HEK293T (cell line): ENCODE results near the gene AHNAK2.
"Not testable (repeated sequence)": the region's sequence is repeated elsewhere in the genome, so short reads cannot be mapped to it uniquely, and the experiment has no call there.

Source experiments
- CTCF ChIA-PET: fragments of 350-600 bp; formaldehyde crosslinking; extraction: SDS; loops from one replicate; lab custom pipeline; 2021; ENCODE audit warnings: antibody characterized with exemption, inconsistent platforms; lab: Yijun Ruan, JAX
- POLR2A ChIA-PET: fragments of 350-600 bp; formaldehyde crosslinking; extraction: SDS; loops from one replicate; lab custom pipeline; 2020; ENCODE audit warnings: antibody characterized with exemption, inconsistent platforms; lab: Yijun Ruan, JAX
- DNase-seq: peaks from one replicate; pipeline ENCODE4 v3.0.0; 2012; ENCODE audit warnings: mixed read lengths; ENCODE audit errors: extremely low spot score
- ARNT ChIP-seq: fragments of 450-650 bp; IDR thresholded peaks from 2 replicates; pipeline ENCODE4 v1.6.1; 2017; ENCODE audit warnings: mild to moderate bottlenecking
- BHLHE40 ChIP-seq: fragments of 450-650 bp; IDR thresholded peaks from 2 replicates; pipeline ENCODE4 v1.6.1; 2016; ENCODE audit warnings: mild to moderate bottlenecking, moderate library complexity, borderline replicate concordance
- CTBP1 ChIP-seq: fragments of 450-650 bp; IDR thresholded peaks from 2 replicates; pipeline ENCODE4 v1.6.1; 2016; ENCODE audit warnings: borderline replicate concordance
- ELF4 ChIP-seq: fragments of 450-650 bp; IDR thresholded peaks from 2 replicates; pipeline ENCODE4 v1.6.1; 2017; ENCODE audit warnings: antibody characterized with exemption
- FOXA1 ChIP-seq: fragments of 450-650 bp; IDR thresholded peaks from 2 replicates; pipeline ENCODE4 v1.6.1; 2016; ENCODE audit warnings: mild to moderate bottlenecking
- FOXK2 ChIP-seq: fragments of 450-650 bp; IDR thresholded peaks from 2 replicates; pipeline ENCODE4 v1.6.1; 2016; ENCODE audit warnings: mild to moderate bottlenecking
- FOXM1 ChIP-seq: fragments of 450-650 bp; IDR thresholded peaks from 2 replicates; pipeline ENCODE4 v1.6.1; 2017; ENCODE audit warnings: mild to moderate bottlenecking, borderline replicate concordance
- HDGF ChIP-seq: fragments of 450-650 bp; IDR thresholded peaks from 2 replicates; pipeline ENCODE4 v1.6.1; 2017; ENCODE audit warnings: antibody characterized with exemption, borderline replicate concordance
- L3MBTL2 ChIP-seq: fragments of 450-650 bp; conservative IDR thresholded peaks from 2 replicates; pipeline ENCODE4 v1.6.1; 2016; ENCODE audit warnings: mild to moderate bottlenecking
- LEF1 ChIP-seq: fragments of 450-650 bp; IDR thresholded peaks from 2 replicates; pipeline ENCODE4 v1.6.1; 2017; ENCODE audit warnings: mild to moderate bottlenecking, borderline replicate concordance
- NFRKB ChIP-seq: fragments of 450-650 bp; IDR thresholded peaks from 2 replicates; pipeline ENCODE4 v1.6.1; 2016; ENCODE audit warnings: mild to moderate bottlenecking, moderate library complexity
- SP1 ChIP-seq: fragments of 450-650 bp; IDR thresholded peaks from 2 replicates; pipeline ENCODE4 v1.6.1; 2017
- SUZ12 ChIP-seq: fragments of 450-650 bp; IDR thresholded peaks from 2 replicates; pipeline ENCODE4 v1.6.1; 2016; ENCODE audit warnings: mild to moderate bottlenecking
- TARDBP ChIP-seq: fragments of 450-650 bp; IDR thresholded peaks from 2 replicates; pipeline ENCODE4 v1.6.1; 2016
- ZNF384 ChIP-seq: fragments of 450-650 bp; IDR thresholded peaks from 2 replicates; pipeline ENCODE4 v1.6.1; 2016
- TF ChIP-seq, protein P1 (sequence below): fragments of 450-650 bp; IDR thresholded peaks from 2 replicates; pipeline ENCODE4 v1.6.1; 2016

AHNAK2 gene

DNA sequence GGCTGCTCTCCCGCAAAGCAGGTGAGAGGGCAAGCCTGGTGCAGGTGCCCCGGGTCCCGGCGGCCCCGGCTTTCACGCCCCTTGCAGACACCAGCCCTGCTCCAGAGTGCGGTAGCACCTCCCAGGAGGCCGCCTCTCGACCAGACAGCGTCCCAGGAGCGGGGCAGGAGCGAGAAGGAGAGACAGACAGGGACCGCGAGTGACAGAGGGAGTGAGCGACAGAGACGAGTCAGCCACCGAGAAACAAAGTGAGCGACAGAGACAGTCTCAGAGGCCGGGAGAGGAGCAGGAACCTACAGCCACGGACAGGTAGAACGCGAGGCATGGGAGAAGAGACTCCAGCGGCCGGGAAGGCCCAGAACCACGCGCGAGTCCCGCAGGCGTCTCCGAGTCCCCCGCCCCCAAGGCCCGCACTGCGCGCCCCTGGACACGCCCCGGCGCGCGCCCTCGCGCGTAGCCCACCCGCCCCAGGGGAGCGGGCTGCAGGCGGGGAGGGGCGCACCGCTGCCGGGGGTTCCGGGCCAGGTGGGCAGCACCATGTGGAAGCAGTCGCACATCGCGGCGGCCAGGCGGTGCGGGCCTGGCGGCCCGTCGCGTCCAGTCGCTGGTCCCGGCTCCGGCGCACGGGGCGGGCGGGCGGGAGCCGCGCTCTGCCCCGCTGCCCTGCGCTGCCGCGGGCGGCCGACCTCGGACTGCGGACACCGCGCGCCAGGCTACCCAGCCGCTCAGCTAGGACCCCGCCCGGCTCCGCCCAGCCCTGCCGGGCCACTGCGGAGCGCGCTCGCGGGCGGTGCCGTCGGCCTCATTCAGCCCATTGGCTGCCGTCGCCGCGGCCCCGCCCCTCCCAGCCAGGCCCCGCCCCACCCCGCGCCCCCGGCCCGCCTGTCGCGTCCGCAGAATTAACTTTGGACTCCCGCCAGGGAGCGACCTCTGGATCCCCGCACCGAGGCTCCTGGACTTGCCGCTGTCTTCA is at the start of gene AHNAK2:
TSS of gene AHNAK2 (minus strand) at position 694 of the 973 bp plus-strand sequence. CDS start at position 557, 137 bp downstream.
- TF ChIP-seq FOXK2 (no peak), ELF4 (no peak), L3MBTL2 (no peak), ARNT (no peak), HDGF (no peak), SUZ12 (no peak), TARDBP (no peak), SP1 (no peak), CTBP1 (no peak), LEF1 (no peak), FOXA1 (no peak), ZNF384 (no peak)
- TF ChIP-seq, protein P1, sequence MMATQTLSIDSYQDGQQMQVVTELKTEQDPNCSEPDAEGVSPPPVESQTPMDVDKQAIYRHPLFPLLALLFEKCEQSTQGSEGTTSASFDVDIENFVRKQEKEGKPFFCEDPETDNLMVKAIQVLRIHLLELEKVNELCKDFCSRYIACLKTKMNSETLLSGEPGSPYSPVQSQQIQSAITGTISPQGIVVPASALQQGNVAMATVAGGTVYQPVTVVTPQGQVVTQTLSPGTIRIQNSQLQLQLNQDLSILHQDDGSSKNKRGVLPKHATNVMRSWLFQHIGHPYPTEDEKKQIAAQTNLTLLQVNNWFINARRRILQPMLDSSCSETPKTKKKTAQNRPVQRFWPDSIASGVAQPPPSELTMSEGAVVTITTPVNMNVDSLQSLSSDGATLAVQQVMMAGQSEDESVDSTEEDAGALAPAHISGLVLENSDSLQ: no peak
- ChIA-PET CTCF (interaction anchor here (1.3 kb wide), 1 partner anchor 113 kb away, joined by 3 read pairs; no protein-coding TSS in a partner anchor), POLR2A (interaction anchor here (1.0 to 1.2 kb wide), 2 partner anchors 41 to 43 kb away, joined by 5 to 6 read pairs; partner anchors contain the start of gene CDCA4)
- peak; percentile 94 for DNase-seq

DNA sequence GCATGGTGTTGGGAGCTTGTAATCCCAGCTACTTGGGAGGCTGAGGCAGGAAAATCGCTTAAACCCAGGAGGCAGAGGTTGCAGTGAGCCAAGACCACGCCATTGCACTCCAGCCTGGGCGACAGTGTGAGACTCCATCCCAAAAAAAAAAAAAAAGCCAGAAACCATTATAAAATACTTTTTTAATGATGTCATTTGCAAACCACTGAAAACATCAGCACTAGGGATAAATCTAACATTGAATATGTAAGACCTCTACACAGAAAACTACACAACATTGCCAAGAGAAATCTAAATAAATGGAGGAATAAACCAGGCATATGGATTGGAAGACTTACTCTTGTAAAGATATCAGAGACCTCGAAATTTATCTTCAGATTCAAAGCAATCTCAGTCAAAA is 49.5 kb upstream of the AHNAK2 start:
- POLR2A ChIA-PET: interaction anchor here (1.0 to 1.9 kb wide), 2 partner anchors 11 to 42 kb away, joined by 3 to 4 read pairs; partner anchors contain the start of gene CLBA1
- not testable (repeated sequence) for DNase-seq
- CTCF ChIA-PET: interaction anchor here (0.6 kb wide), 1 partner anchor 201 kb away, joined by 3 read pairs; no protein-coding TSS in a partner anchor
- 0 out of 2 replicates have a peak, but pooled peaks have one; percentile 27 for TF ChIP-seq ZNF384

DNA sequence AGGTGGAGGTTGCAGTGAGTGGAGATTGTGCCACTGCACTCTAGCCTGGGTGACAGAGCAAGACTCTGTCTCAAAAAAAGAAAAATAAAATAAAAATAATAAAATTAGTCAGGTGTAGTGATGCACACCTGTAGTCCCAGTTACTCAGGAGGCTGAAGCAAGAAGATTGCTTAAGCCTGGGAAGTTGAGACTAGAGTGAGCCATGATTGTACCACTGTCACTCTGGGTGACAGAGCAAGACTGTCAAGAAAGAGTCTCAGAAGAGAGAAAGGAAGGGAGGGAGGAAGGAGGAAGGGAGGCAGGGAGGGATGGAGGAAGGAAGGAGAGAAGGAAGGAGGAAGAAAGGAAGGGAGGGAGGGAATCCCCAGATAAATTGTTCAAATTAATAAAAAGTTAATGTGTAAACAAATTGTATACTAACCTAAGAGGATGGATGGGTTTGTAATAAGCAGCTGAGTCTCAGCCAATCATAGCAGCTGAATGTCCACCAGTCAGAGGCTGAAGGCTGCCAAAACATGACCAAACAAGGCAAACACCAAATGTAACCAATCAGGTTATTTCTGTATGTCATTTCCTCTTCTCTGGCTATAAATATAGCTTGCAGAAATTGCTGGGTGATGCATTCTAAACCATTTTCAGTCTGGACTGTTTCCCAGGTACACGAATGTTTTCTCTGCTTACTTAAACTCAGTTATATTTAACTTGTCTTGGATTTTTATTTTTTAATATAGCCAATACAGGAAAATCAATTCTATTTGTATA is 48.8 kb upstream of the AHNAK2 start:
- ChIA-PET CTCF (interaction anchor here (0.6 kb wide), 1 partner anchor 200 kb away, joined by 3 read pairs; no protein-coding TSS in a partner anchor), POLR2A (interaction anchor here (1.0 to 1.9 kb wide), 2 partner anchors 11 to 41 kb away, joined by 3 to 4 read pairs; partner anchors contain the start of gene CLBA1)
- DNase-seq: no peak
- TF ChIP-seq ELF4 (no peak), BHLHE40 (no peak), CTBP1 (no peak), NFRKB (no peak), L3MBTL2 (no peak), FOXA1 (no peak), FOXM1 (no peak), HDGF (no peak), LEF1 (no peak), ZNF384 (no peak), TARDBP (no peak)
- TF ChIP-seq, protein P1: no peak

DNA sequence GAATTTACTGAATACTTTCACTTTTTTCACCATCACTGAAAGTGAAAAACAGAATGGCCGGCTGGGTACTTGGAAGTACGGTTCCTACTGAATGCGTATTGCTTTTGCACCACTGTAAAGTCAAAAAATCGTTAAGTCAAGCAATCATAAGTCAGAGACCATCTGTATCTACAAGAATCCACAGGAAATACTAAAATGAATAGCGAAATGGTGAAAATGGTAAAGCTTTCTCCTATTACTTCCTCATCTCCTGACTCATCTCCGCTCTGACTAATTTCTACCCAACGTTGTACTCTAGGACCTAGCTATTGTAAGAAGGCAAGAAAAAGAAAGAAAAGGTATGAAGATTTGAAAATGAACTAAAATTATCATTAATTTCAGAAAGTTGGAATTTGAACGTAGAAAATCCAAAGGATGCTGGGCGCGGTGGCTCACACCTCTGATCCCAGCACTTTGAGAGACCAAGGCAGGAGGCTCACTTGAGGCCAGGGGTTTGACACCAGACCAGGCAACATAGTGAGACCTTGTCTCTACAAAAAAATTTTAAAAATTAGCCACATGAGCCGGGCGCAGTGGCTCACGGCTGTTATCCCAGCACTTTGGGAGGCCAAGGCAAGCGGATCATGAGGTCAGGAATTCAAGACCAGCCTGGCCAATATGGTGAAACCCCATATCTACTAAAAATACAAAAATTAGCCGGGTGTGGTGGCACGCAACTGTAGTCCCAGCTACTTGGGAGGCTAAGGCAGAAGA is 48.0 kb upstream of the AHNAK2 start:
- no peak for DNase-seq
- CTCF ChIA-PET: no interaction called here
- TF ChIP-seq HDGF (no peak), ARNT (no peak), FOXK2 (no peak), LEF1 (no peak)
- POLR2A ChIA-PET: interaction anchor here (1.0 to 1.9 kb wide), 2 partner anchors 10 to 41 kb away, joined by 3 to 4 read pairs; partner anchors contain the start of gene CLBA1

DNA sequence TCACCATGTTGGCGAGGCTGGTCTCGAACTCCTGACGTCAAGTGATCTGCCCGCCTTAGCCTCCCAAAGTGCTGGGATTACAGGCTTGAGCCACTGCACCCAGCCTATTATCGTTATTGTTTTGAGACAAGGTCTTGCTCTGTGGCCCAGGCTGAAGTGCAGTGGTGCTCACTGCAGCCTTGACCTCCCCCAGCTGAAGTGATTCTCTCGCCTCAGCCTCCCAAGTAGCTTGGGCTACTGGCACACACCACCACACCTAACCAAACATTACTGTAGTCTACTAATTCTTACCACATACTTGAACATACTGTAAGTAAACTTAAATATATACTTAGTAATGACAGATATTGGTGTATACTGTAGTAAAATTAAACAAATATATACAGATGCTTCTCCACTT is 47.3 kb upstream of the AHNAK2 start:
- TF ChIP-seq HDGF: no peak
- TF ChIP-seq TARDBP: no peak
- TF ChIP-seq L3MBTL2: no peak
- no peak for TF ChIP-seq CTBP1
- no peak for TF ChIP-seq NFRKB
- no peak for TF ChIP-seq FOXA1
- TF ChIP-seq FOXM1: no peak
- no peak for TF ChIP-seq BHLHE40
- no peak for TF ChIP-seq ELF4
- TF ChIP-seq, protein P1: no peak
- TF ChIP-seq FOXK2: no peak
- no peak for TF ChIP-seq ARNT
- no peak for TF ChIP-seq SUZ12
- no peak for TF ChIP-seq LEF1
- no peak for TF ChIP-seq SP1
- no peak for TF ChIP-seq ZNF384
- CTCF ChIA-PET: interaction anchor here (1.0 kb wide), 1 partner anchor 13 kb away, joined by 3 read pairs; no protein-coding TSS in a partner anchor
- POLR2A ChIA-PET: no interaction called here
- DNase-seq: no peak
